Activated CD4-positive, alpha-beta memory T cell treated with anti-CD3 and anti-CD28 coated beads, Interleukin-2, amount 10 ng/mL, durations not matched to agents 7 days and 5 days (primary cell): ENCODE results near the gene CDH13. TPM values are rescaled to one million over a fixed set of nuclear protein-coding genes. Genes with fewer than 3 reads are reported as not detected.

Source experiments
- CTCF ChIA-PET: fragments of 350-600 bp; sonication (Branson Sonifier 250); formaldehyde crosslinking; loops from one replicate; lab custom pipeline; 2021; ENCODE audit warnings: antibody characterized with exemption, inconsistent platforms; lab: Charles Lee
- POLR2A ChIA-PET: fragments of 350-600 bp; sonication (Branson Sonifier 250); formaldehyde crosslinking; loops from one replicate; lab custom pipeline; 2021; ENCODE audit warnings: antibody characterized with exemption; lab: Charles Lee
- DNase-seq: peaks from one replicate; pipeline ENCODE4 v3.0.0-alpha.2; 2020
- H3K27ac Mint-ChIP-seq: one replicate; pipeline ENCODE4 v1.8.0; 2021; ENCODE audit warnings: mild to moderate bottlenecking, mixed read lengths
- H3K27me3 Mint-ChIP-seq: one replicate; pipeline ENCODE4 v1.8.0; 2021; ENCODE audit warnings: mixed read lengths
- H3K36me3 Mint-ChIP-seq: one replicate; pipeline ENCODE4 v1.8.0; 2021; ENCODE audit warnings: low read depth, mixed read lengths
- H3K4me1 Mint-ChIP-seq: one replicate; pipeline ENCODE4 v1.8.0; 2021; ENCODE audit warnings: mixed read lengths
- H3K4me3 Mint-ChIP-seq: one replicate; pipeline ENCODE4 v1.8.0; 2021; ENCODE audit warnings: mild to moderate bottlenecking, mixed read lengths
- H3K9me3 Mint-ChIP-seq: one replicate; pipeline ENCODE4 v1.8.0; 2021; ENCODE audit warnings: mixed read lengths
- total RNA-seq, 2 experiments: library from RNA; stranded (reverse); gene quantifications; one replicate each; pipeline ENCODE4 v1.2.3, GENCODE V29; 2021

Gene CDH13
- total RNA-seq, 2 experiments from 2014 or later = not detected

DNA sequence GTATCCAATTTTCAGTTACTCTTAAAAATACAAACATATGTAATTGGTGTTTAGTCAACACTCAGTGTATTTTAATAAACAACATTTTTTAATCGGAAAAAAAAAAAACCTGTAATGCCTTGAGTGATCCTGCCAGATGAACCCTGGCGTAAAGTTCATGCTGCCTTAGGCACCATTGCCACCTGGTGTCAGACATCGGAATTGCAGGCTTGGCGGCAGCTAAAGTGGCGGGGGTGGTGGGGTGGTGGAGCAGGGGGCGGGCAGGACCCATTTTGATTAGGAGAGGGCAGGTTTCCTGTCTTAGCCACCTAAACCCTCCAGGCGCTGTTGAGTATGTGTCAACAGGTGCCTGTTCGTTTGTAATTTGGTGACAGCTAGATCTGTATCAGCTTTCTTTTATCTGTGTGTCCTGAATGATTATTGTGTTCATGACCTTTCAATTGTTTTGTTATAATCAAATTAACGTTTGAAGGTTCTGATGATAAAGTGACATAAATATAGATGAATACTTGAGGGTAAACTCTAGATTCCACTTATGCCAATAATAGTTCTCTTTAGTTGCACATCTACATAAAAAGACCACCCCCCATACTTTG lies 588.7 kb downstream of the CDH13 start:
- CTCF ChIA-PET = interaction anchor here (0.7 to 2.4 kb wide), 7 partner anchors 12 to 953 kb away, joined by 3 to 16 read pairs (median 4); no protein-coding TSS in a partner anchor
- DNase-seq = peak; percentile 56
- no peaks in the 10 kb centered on the region for H3K9me3 Mint-ChIP-seq
- H3K36me3 Mint-ChIP-seq = no peaks in the 10 kb centered on the region
- no peaks in the 10 kb centered on the region for H3K4me1 Mint-ChIP-seq
- H3K4me3 Mint-ChIP-seq = no peak overlapping the region
- POLR2A ChIA-PET = no interaction called here
- H3K27ac Mint-ChIP-seq = no peak overlapping the region
- H3K27me3 Mint-ChIP-seq = no peaks in the 10 kb centered on the region

DNA sequence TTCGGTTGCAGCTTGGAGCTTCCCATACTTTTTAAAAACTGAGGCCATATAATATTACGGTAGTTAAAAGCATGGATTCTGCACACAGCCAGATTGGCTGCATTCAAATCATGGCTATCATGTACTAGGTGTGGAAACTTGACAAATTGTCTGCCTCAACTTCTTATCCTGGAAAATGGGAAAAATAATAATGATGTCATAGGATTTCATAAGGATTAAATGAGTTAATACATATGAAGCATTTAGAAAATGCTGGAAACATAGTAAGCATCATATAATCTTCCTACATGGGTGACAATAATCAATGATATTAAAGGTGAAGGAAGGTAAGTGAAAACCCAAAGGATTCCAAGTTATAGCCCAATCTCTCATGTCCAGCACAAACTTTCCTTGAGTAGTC lies 592.5 kb downstream of the CDH13 start:
- H3K36me3 Mint-ChIP-seq = no peaks in the 10 kb centered on the region
- ChIA-PET CTCF (no interaction called here), POLR2A (no interaction called here)
- H3K4me3 Mint-ChIP-seq = no peak overlapping the region
- no peak overlapping the region for H3K27ac Mint-ChIP-seq
- no peak for DNase-seq
- H3K27me3 Mint-ChIP-seq = no peaks in the 10 kb centered on the region
- no peaks in the 10 kb centered on the region for H3K4me1 Mint-ChIP-seq
- no peaks in the 10 kb centered on the region for H3K9me3 Mint-ChIP-seq

DNA sequence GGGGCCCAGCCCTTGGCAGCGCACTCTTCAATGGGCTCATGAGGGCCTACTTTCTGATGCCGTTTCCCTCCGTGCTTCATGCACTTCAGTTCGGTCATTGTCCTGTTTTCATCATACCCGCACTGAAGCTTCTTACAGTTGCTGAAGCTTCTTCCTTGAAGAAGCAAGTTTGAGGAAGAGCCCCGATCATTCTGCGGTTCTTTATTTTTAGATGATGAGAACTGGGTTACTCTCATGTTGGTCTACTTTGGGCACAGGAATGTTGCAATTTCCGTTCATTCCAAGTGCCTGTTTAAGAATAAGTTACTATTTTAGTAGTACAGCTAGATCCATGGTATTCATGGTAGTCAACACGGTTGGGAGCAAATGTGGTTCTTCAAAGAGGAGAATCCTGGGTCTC lies 593.3 kb downstream of the CDH13 start:
- H3K4me3 Mint-ChIP-seq = no peak overlapping the region
- H3K27me3 Mint-ChIP-seq = no peaks in the 10 kb centered on the region
- no peaks in the 10 kb centered on the region for H3K9me3 Mint-ChIP-seq
- H3K4me1 Mint-ChIP-seq = no peaks in the 10 kb centered on the region
- CTCF ChIA-PET = no interaction called here
- no peak for DNase-seq
- POLR2A ChIA-PET = no interaction called here
- no peaks in the 10 kb centered on the region for H3K36me3 Mint-ChIP-seq
- no peak overlapping the region for H3K27ac Mint-ChIP-seq

DNA sequence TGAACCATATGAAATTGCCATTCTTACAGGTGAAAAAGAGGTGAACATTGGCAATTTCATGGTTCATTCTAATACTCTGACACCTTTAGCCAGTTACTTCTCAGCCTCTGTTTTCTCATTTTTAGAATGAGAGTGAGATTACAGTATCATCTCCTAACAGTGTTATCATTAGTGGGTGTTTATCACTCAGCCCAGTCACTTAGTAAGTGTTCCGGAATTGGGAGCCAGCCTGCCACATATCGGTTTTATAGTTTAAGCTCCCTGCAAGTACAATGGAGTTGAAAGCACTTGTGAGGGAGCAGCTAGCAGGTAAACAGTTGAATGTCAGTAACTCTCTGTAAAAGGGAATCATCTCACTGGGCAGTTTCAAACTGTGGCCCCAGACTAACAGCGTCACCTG lies 597.9 kb downstream of the CDH13 start:
- ChIA-PET CTCF (no interaction called here), POLR2A (no interaction called here)
- H3K36me3 Mint-ChIP-seq = no peaks in the 10 kb centered on the region
- H3K4me1 Mint-ChIP-seq = no peaks in the 10 kb centered on the region
- no peak overlapping the region for H3K27ac Mint-ChIP-seq
- H3K27me3 Mint-ChIP-seq = no peaks in the 10 kb centered on the region
- no peak for DNase-seq
- no peaks in the 10 kb centered on the region for H3K9me3 Mint-ChIP-seq
- no peak overlapping the region for H3K4me3 Mint-ChIP-seq

DNA sequence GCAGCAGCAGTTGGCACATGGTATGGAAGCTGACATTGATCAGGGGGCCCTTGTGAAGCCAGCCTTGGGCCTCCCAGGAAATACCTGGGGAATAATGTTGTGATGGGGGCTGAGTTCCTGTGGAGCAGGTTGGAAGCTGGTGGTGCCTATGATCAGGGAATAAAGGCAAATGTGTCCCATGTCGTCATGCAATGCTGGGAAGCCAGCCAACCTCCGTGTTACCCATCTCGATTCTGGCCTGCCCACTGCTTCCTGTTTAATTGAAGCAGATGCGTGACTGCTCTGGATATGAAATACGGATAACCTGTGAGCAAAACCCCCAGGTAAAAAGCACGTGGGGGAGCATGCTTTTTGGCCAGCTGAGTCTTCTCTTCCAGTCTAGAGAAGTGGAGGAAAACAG lies 600.6 kb downstream of the CDH13 start:
- H3K4me1 Mint-ChIP-seq = no peaks in the 10 kb centered on the region
- DNase-seq = no peak
- no peaks in the 10 kb centered on the region for H3K9me3 Mint-ChIP-seq
- ChIA-PET CTCF (interaction anchor here (1.1 kb wide), 1 partner anchor 12 kb away, joined by 3 read pairs; no protein-coding TSS in a partner anchor), POLR2A (no interaction called here)
- H3K4me3 Mint-ChIP-seq = no peak overlapping the region
- no peaks in the 10 kb centered on the region for H3K36me3 Mint-ChIP-seq
- no peak overlapping the region for H3K27ac Mint-ChIP-seq
- H3K27me3 Mint-ChIP-seq = no peaks in the 10 kb centered on the region

DNA sequence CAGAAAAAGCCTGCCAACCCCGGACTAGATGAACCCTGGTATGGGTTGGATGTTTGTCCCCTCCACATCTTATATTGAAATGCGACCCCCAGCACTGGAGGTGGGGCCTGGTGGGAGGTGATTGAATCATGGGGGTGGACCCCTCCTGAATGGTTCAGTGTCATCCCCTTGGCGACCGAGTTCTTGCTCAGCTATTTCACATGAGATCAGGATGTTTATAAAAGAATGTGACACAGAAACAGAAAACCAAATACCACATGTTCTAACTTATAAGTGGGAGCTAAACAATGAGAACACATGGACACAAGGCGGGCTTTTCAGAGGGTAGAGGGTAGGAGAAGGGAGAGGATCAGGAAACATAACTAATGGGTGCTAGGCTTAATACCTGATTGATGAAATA lies 605.0 kb downstream of the CDH13 start:
- Mint-ChIP-seq H3K4me3 (no peak overlapping the region), H3K27me3 (no peaks in the 10 kb centered on the region), H3K36me3 (no peaks in the 10 kb centered on the region), H3K4me1 (no peaks in the 10 kb centered on the region), H3K27ac (no peak overlapping the region), H3K9me3 (peaks cover 3% of the 10 kb centered on the region)
- POLR2A ChIA-PET = no interaction called here
- CTCF ChIA-PET = interaction anchor here (0.6 to 0.7 kb wide), 2 partner anchors 56 to 972 kb away, joined by 3 to 5 read pairs; no protein-coding TSS in a partner anchor
- no peak for DNase-seq

DNA sequence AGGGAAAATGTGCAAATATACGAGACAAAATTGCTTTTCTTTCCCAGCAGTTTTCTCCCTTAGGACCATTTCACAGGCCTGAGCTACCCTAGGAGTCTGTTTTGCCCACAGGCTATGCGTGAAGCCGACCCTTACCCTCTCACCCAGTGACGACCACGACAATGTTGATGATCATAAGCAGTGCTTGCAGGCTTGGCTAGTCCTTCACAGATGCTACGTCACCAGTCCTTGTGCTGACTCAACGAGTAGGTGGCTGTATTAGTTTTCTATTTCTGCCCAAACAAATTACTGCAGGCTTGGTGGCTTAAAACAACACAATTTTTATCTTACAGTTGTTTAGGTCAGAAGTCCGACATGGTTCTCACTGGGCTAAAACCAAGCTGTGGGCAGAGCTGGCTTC lies 606.4 kb downstream of the CDH13 start:
- POLR2A ChIA-PET = no interaction called here
- CTCF ChIA-PET = no interaction called here
- H3K4me3 Mint-ChIP-seq = no peak overlapping the region

DNA sequence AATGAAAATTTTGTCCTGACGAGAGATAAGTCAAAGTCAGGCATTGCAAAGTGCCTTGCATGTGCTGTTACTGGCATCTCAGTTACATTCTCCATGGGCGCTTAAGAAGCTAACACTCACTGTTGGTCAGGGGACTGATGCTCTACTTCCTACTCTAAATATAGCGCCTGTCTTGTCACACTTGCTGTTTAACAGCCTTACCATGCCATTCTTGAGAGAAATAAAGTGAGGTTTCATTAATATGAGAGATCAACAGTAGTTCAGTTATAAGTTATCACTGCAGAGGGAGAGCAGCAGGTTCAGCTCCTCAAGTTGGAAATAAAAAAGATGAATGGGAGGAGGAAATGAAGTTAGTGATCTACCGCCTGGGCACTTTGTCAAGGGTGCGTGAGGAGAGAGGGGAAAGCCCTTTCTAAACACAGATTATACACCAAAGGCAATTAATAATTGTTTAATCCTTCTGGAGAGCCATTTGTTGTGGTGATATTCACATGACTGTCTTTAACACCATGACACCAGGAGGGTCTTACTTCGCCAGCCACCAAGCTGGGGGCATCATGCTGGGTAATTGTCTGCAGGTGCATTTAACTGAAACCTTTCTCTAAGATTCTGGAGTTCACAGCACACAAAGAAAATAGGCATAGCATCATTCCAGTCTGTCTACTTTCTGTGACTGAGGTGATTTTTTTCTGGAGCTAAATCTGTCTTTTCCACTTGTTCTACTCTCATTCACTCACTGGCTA lies 612.4 kb downstream of the CDH13 start:
- Mint-ChIP-seq H3K9me3 (peaks cover 4% of the 10 kb centered on the region), H3K27me3 (no peaks in the 10 kb centered on the region), H3K27ac (no peak overlapping the region), H3K4me3 (no peak overlapping the region), H3K4me1 (no peaks in the 10 kb centered on the region), H3K36me3 (no peaks in the 10 kb centered on the region)
- no peak for DNase-seq
- POLR2A ChIA-PET = no interaction called here
- CTCF ChIA-PET = no interaction called here

More for the DNA sequence above, 606.4 kb downstream of the CDH13 start:
- Mint-ChIP-seq H3K27me3 (no peaks in the 10 kb centered on the region), H3K27ac (no peak overlapping the region), H3K4me1 (no peaks in the 10 kb centered on the region), H3K9me3 (peaks cover 4% of the 10 kb centered on the region), H3K36me3 (no peaks in the 10 kb centered on the region)
- DNase-seq = no peak

DNA sequence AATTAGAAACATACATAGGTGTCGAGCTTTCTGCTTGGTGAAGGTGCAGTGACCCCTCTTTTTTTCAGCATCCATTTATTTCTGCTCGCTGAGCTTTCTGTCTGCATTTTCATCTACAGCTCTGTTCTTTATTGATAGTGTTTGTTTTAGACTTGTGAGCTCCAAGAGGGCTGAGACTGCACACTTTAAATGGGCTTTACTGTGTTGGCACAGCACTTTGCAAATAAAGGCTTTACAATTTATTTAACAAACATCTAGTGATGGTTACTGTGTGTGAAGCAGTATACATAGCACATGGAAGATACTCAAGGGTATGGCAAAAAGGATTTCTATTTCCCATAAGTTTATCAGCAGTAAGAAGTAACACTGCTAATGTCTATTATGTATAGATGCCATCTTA lies 617.3 kb downstream of the CDH13 start:
- CTCF ChIA-PET = no interaction called here

DNA sequence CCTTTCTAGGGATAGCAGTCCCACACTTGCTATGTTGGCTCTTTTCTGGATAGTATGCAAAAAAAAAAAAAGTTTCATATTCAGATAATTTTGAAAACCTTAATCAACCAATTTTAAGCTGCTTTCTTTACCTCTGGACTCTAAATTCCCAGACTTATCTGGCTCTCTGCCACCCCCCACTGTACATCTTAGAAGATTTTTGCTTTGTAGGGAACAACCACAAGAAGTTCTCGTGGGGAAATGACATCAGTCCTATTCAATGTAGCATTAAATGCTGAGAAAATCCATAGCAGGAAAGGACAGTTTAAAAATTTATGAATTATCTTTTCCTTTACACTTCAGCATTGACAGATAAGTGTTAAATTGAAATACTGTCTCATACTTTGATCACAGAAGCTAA lies 618.3 kb downstream of the CDH13 start:
- no peak overlapping the region for H3K27ac Mint-ChIP-seq
- ChIA-PET CTCF (no interaction called here), POLR2A (no interaction called here)
- no peak overlapping the region for H3K4me3 Mint-ChIP-seq
- H3K4me1 Mint-ChIP-seq = no peaks in the 10 kb centered on the region
- no peak for DNase-seq
- H3K9me3 Mint-ChIP-seq = no peaks in the 10 kb centered on the region
- no peaks in the 10 kb centered on the region for H3K36me3 Mint-ChIP-seq
- H3K27me3 Mint-ChIP-seq = no peaks in the 10 kb centered on the region

More for the DNA sequence above, 617.3 kb downstream of the CDH13 start:
- POLR2A ChIA-PET = interaction anchor here (0.6 kb wide), 1 partner anchor 227 kb away, joined by 3 read pairs; no protein-coding TSS in a partner anchor
- H3K9me3 Mint-ChIP-seq = no peaks in the 10 kb centered on the region
- no peaks in the 10 kb centered on the region for H3K4me1 Mint-ChIP-seq
- H3K36me3 Mint-ChIP-seq = no peaks in the 10 kb centered on the region
- no peak overlapping the region for H3K4me3 Mint-ChIP-seq
- H3K27me3 Mint-ChIP-seq = no peaks in the 10 kb centered on the region
- no peak for DNase-seq
- no peak overlapping the region for H3K27ac Mint-ChIP-seq

DNA sequence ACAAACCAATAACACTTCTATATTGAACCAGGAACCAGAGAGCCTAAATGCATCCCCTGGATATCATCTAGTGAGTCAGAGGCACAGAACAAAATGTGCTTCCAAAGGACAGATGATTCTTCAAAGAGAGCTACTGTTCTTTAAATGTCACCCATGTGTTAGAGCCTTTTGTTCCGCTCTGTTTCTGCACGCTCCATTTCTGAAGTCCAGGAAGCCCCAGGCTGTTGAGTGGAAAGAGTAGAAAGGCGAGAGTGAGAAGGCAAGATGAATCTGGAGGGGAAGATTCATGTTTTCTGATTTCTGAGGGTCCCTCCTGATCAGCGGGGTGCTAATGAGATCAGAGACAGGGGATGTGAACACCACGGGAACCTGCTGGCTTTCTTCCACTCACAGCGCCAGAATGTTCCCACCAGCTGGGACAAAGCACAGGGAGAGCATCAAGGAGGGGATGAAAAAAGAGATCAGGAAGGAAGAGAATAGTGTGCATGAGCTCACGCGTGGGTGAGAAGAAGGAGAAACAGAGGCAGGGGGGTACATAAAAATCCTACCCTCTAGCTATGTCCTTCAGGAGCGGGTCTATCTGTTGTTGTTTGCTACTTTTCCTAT lies 621.1 kb downstream of the CDH13 start:
- H3K4me1 Mint-ChIP-seq = no peaks in the 10 kb centered on the region
- no peak overlapping the region for H3K27ac Mint-ChIP-seq
- H3K4me3 Mint-ChIP-seq = no peak overlapping the region
- ChIA-PET POLR2A (no interaction called here), CTCF (no interaction called here)
- H3K36me3 Mint-ChIP-seq = no peaks in the 10 kb centered on the region
- H3K9me3 Mint-ChIP-seq = no peaks in the 10 kb centered on the region
- no peaks in the 10 kb centered on the region for H3K27me3 Mint-ChIP-seq
- DNase-seq = no peak

DNA sequence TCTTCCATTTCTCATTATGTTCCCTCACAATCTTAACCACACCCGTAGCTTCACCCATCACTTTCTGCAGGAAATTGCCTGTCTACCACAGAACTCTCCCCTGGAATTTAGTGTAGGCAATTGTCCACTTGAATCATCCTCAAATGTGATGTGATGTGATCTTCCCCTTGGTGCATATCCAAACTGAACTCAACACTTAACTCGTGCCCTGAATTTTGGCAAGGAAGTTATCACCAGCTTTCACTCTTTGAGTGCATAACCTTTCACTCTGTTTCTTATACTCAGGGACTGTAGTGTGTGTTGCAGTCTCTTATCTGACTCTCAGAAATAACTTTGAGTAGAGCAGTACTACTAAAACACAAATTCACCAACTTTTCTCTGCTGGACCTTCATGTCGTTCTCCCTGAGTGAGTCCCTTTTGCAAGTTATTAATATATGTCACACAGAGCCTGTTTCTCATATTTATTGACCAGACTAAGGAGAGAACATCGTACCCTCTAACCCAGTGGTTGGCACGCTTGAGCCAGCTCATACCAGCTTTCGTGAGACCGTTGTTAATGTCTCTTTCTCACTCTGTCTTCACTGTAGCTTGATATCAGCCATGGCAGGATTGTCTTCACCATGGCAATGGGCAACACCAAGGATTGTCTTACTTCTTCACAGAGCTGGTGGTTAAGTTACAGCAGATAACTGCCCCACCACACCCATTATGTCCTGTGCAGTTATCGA lies 622.1 kb downstream of the CDH13 start:
- ChIA-PET CTCF (no interaction called here), POLR2A (no interaction called here)
- no peak for DNase-seq
- no peak overlapping the region for H3K4me3 Mint-ChIP-seq
- no peak overlapping the region for H3K27ac Mint-ChIP-seq
- H3K9me3 Mint-ChIP-seq = no peaks in the 10 kb centered on the region
- no peaks in the 10 kb centered on the region for H3K4me1 Mint-ChIP-seq
- no peaks in the 10 kb centered on the region for H3K27me3 Mint-ChIP-seq
- no peaks in the 10 kb centered on the region for H3K36me3 Mint-ChIP-seq

DNA sequence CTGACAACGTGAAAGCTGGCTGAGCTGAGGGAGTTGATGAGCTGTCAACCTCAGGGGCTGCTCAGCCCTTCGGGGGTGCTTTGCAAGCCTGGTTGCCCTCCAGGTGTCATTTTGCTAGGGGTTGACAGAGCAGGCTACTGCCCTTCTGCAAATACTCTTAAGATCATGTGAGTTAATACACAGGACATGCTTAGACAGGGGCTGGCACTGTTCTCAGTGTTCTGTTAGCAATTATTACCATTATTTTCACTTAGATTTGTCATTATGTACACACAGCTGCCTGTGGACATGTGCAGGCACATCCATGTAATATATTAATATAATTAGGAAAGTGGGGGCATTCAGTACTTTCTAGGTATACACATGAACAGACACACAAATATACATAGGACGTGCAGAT lies 626.8 kb downstream of the CDH13 start:
- no peaks in the 10 kb centered on the region for H3K4me1 Mint-ChIP-seq
- ChIA-PET CTCF (no interaction called here), POLR2A (no interaction called here)
- DNase-seq = no peak
- H3K9me3 Mint-ChIP-seq = no peaks in the 10 kb centered on the region
- no peak overlapping the region for H3K27ac Mint-ChIP-seq
- no peaks in the 10 kb centered on the region for H3K27me3 Mint-ChIP-seq
- H3K4me3 Mint-ChIP-seq = no peak overlapping the region
- no peaks in the 10 kb centered on the region for H3K36me3 Mint-ChIP-seq
